ENCODE measurements around the gene NRCAM.
"Not testable (repeated sequence)": the region's sequence is repeated elsewhere in the genome, so short reads cannot be mapped to it uniquely, and the experiment has no call there.

Gene NRCAM

GRCh38 chr7:108284349-108285002 is 171.8 kb downstream of the NRCAM start:
- no peak for DNase-seq (ENCODE audit: low read depth in 1 of 2, low spot score in 1 of 2)

GRCh38 chr7:108283252-108283651 is 173.0 kb downstream of the NRCAM start:
- DNase-seq (ENCODE audit: low read depth in 1 of 2, low spot score in 1 of 2) = no peak

- no peak for DNase-seq (ENCODE audit: low read depth in 1 of 2, low spot score in 1 of 2)
Measured at GRCh38 chr7:108282427-108282996, 173.7 kb downstream of the NRCAM start.

GRCh38 chr7:108280136-108280535 is 176.1 kb downstream of the NRCAM start:
- no peak for DNase-seq (ENCODE audit: low read depth in 1 of 2, low spot score in 1 of 2)

- no peak for DNase-seq (ENCODE audit: low read depth in 1 of 2, low spot score in 1 of 2)
Measured at GRCh38 chr7:108278776-108279175, 177.5 kb downstream of the NRCAM start.

- no peak for DNase-seq (ENCODE audit: low read depth in 1 of 2, low spot score in 1 of 2)
Measured at GRCh38 chr7:108278281-108278680, 178.0 kb downstream of the NRCAM start.

- not testable (repeated sequence) for DNase-seq (ENCODE audit: low read depth in 1 of 2, low spot score in 1 of 2)
Measured at GRCh38 chr7:108274447-108274846, 181.8 kb downstream of the NRCAM start.

GRCh38 chr7:108272891-108273290 is 183.3 kb downstream of the NRCAM start:
- not testable (repeated sequence) for DNase-seq (ENCODE audit: low read depth in 1 of 2, low spot score in 1 of 2)

- DNase-seq (ENCODE audit: low read depth in 1 of 2, low spot score in 1 of 2) = no peak
Measured at GRCh38 chr7:108270385-108271015, 185.7 kb downstream of the NRCAM start.

- DNase-seq (ENCODE audit: low read depth in 1 of 2, low spot score in 1 of 2) = no peak
Measured at GRCh38 chr7:108268200-108268820, 187.9 kb downstream of the NRCAM start.

- no peak for DNase-seq (ENCODE audit: low read depth in 1 of 2, low spot score in 1 of 2)
Measured at GRCh38 chr7:108267615-108268014, 188.6 kb downstream of the NRCAM start.

- no peak for DNase-seq (ENCODE audit: low read depth in 1 of 2, low spot score in 1 of 2)
Measured at GRCh38 chr7:108266491-108266890, 189.7 kb downstream of the NRCAM start.

GRCh38 chr7:108266035-108266434 is 190.2 kb downstream of the NRCAM start:
- no peak for DNase-seq (ENCODE audit: low read depth in 1 of 2, low spot score in 1 of 2)

GRCh38 chr7:108265007-108265406 is 191.2 kb downstream of the NRCAM start:
- no peak for DNase-seq (ENCODE audit: low read depth in 1 of 2, low spot score in 1 of 2)

GRCh38 chr7:108263425-108263824 is 192.8 kb downstream of the NRCAM start:
- no peak for DNase-seq (ENCODE audit: low read depth in 1 of 2, low spot score in 1 of 2)

- DNase-seq (ENCODE audit: low read depth in 1 of 2, low spot score in 1 of 2) = no peak
Measured at GRCh38 chr7:108261560-108262255, 194.5 kb downstream of the NRCAM start.

- DNase-seq (ENCODE audit: low read depth in 1 of 2, low spot score in 1 of 2) = not testable (repeated sequence)
Measured at GRCh38 chr7:108259447-108259846, 196.8 kb downstream of the NRCAM start.

GRCh38 chr7:108257954-108258353 is 198.3 kb downstream of the NRCAM start:
- DNase-seq (ENCODE audit: low read depth in 1 of 2, low spot score in 1 of 2) = no peak

- DNase-seq (ENCODE audit: low read depth in 1 of 2, low spot score in 1 of 2) = no peak
Measured at GRCh38 chr7:108254259-108254658, 202.0 kb downstream of the NRCAM start.

- DNase-seq (ENCODE audit: low read depth in 1 of 2, low spot score in 1 of 2) = no peak
Measured at GRCh38 chr7:108253275-108254044, 202.8 kb downstream of the NRCAM start.

- no peak for DNase-seq (ENCODE audit: low read depth in 1 of 2, low spot score in 1 of 2)
Measured at GRCh38 chr7:108252177-108252576, 204.1 kb downstream of the NRCAM start.
